ENCODE data around the gene NID1.

Gene NID1

DNA sequence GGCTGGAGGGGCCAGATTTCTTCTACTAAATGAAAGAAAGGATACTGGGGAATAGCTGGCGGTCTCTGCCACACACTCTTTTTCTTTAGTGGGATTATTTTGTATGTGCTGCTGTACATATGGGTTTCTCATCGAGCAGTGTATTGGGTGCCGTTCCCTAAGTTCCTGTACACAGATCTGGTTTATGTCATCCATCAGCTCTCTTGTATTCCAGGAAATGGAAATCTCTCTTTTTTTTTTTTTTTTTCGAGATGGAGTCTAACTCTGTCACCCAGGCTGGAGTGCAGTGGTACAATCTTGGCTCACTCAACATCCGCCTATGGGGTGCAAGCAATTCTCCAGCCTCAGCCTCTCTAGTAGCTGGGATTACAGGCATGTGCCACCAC, 27.0 kb upstream of the NID1 start:
- TF ChIP-seq, protein P1, sequence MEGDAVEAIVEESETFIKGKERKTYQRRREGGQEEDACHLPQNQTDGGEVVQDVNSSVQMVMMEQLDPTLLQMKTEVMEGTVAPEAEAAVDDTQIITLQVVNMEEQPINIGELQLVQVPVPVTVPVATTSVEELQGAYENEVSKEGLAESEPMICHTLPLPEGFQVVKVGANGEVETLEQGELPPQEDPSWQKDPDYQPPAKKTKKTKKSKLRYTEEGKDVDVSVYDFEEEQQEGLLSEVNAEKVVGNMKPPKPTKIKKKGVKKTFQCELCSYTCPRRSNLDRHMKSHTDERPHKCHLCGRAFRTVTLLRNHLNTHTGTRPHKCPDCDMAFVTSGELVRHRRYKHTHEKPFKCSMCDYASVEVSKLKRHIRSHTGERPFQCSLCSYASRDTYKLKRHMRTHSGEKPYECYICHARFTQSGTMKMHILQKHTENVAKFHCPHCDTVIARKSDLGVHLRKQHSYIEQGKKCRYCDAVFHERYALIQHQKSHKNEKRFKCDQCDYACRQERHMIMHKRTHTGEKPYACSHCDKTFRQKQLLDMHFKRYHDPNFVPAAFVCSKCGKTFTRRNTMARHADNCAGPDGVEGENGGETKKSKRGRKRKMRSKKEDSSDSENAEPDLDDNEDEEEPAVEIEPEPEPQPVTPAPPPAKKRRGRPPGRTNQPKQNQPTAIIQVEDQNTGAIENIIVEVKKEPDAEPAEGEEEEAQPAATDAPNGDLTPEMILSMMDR (IDR thresholded peaks at IDR 0.05; ENCODE audit: low read depth, low read length) = no peak
- H3K4me3 ChIP-seq (ENCODE audit: low read depth, low read length) = no peak overlapping the region

DNA sequence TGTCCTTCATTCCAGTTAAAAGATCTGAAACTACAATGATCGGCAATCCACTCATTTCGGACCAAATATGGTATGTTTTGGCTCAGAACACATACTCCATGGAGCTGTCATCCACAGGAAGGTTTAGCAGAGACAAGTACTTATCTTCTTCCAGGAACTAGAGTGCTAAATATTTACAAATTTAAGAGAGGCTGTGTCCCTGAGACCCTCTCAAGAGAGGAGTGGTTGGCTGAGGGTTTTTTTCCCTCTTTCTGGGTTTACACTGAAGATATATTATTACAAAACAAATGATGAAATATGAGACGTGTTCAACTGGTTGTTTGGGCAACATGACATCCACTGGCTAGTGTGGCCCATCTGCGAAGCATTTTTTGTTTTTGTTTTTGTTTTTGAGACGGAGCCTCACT, 25.9 kb upstream of the NID1 start:
- H3K4me3 ChIP-seq (ENCODE audit: low read depth, low read length) = peak overlapping the region; percentile 20
- TF ChIP-seq, protein P1 (IDR thresholded peaks at IDR 0.05; ENCODE audit: low read depth, low read length) = no peak

DNA sequence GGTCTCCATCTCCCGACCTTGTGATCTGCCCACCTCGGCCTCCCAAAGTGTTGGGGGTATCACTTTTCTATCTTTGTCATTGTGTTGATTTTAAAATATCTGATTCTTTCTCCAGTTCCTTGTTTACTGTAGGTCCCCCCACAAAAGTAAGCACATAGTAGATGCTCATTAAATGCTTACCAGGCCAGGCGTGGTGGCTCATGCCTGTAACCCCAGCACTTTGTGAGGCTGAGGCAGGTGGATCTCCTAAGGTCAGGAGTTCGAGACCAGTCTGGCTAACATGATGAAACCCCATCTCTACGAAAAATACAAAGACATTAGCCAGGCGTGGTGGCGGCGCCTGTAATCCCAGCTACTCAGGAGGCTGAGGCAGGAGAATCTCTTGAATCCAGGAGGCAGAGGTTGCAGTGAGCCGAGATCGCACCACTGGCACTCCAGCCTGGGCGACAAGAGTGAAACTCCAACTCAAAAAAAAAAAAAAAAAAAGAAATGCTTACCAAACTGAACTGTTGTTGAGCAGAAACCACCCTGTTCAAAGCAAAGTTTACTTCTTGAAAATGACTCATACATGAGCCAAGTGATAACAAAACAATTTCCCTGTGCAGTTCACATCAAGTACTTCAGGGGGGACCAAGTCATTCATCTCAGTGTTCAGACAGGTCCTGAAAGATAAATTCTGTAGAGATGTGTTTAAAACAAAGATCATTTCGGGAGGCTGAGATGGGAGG, 24.3 kb upstream of the NID1 start:
- no peak overlapping the region for H3K4me3 ChIP-seq (ENCODE audit: low read depth, low read length)
- TF ChIP-seq, protein P1 (IDR thresholded peaks at IDR 0.05; ENCODE audit: low read depth, low read length) = no peak

DNA sequence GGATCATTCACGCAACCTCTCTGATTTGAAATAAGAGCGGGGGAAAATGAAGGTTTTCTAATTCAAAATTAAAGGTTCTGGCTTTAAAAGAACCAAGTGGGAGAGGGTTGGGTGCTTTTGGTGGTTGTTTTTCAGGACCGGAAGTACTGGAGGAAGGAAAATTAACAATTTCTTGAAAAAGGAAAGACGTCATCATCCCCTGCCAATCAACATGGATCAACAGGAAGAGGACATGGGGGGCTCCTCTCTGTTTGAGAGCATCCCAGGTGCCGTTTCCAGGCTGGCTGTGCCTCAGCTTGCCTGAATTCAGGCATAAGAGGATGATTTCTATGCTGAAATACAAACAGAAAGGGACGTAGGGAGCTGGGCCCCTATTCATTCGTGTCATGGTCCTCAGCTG, 21.6 kb upstream of the NID1 start:
- TF ChIP-seq, protein P1 (IDR thresholded peaks at IDR 0.05; ENCODE audit: low read depth, low read length) = no peak

DNA sequence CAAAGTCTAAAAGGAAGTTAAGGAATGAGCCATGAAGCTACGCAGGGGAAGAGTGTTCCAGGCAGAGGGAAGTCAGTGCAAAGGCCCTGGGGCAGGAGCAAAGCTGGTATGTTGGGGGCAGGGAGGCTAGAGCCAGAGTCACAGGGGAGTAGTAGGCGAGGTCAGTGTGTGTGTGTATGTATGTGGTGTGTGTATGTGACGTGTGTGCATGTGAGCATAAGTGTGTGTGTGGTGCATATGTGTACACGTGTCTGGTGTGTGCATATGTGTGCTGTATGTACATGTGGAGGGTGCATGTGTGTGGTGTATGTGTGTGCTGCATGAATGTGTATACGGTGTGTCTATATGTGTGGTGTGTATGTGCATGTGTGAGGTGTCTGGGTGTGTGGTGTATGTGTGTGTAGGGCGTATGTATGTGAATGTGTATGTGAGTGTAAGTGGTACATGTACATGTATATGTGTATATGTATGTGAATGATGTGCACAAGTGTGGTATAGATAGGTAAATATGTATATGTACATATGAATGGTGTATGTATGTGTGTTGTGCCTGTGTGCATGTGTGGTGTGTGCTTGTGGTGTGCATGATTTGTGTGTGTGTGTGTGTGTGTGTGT, 20.8 kb upstream of the NID1 start:
- no peak overlapping the region for H3K4me3 ChIP-seq (ENCODE audit: low read depth, low read length)
- TF ChIP-seq, protein P1 (IDR thresholded peaks at IDR 0.05; ENCODE audit: low read depth, low read length) = no peak

More for the DNA sequence above, 21.6 kb upstream of the NID1 start:
- H3K4me3 ChIP-seq (ENCODE audit: low read depth, low read length) = no peak overlapping the region

DNA sequence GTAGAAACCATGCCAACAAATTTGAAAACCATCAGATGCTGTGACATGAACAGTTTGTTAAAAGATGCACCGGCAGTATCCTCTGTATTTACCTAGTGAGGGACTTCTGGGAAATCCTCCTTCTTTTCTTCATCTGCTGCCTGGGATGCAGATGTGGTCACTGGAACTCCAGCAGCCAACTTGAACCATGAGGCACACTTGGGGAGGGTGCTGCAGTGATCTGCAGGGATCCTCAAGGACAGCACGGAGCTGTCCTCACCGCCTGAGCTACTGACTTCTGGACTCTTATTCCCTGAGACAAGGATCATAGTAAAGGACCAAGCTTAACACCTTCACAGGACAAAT, 19.5 kb upstream of the NID1 start:
- TF ChIP-seq, protein P1 (IDR thresholded peaks at IDR 0.05; ENCODE audit: low read depth, low read length) = no peak

DNA sequence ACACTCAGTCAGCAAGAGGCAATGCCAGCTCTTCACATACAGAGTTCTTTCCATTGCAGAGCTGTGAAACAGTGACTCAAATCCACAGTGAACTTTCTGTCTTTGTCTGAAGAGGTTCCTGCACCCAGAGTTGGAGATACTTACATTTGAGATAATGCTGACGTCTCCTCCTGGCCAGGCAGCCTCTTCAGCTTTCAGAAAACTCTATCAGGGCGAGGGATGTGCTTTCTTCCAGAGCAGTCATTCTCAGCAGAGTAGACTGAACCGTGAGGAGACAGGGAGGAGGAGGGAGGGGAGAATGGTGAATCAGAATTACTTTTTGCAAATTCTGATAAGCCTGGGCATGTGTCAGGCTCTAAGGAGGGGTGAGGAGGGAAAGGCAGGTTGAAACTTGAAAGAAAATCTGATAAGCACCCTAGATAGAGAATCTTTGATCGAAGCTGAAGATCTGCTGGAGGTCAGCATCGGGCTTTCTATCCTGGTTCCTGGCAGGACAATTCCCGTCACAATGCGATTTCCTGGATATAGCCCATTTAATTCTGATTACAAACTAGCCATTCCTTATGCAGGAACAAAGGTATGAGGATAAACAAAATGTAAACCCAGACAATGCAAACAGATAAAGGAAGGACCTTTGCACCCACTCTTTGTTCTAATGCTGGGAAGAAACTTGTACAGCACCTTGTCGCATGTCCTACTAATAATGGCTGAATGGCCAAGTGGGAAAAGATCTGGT, 18.9 kb upstream of the NID1 start:
- H3K4me3 ChIP-seq (ENCODE audit: low read depth, low read length) = no peak overlapping the region
- TF ChIP-seq, protein P1 (IDR thresholded peaks at IDR 0.05; ENCODE audit: low read depth, low read length) = no peak

More for the DNA sequence above, 19.5 kb upstream of the NID1 start:
- no peak overlapping the region for H3K4me3 ChIP-seq (ENCODE audit: low read depth, low read length)

All from WI38 (cell line).